BLaER1 treated with 17β-estradiol and CSF1 and Interleukin-3, amounts not matched to agents 10 nM and 100 nM (cell line): ENCODE measurements around the gene AK9.

ENCODE experiments used
- H3K27ac ChIP-seq, 11 experiments: shearing (Covaris generic); formaldehyde crosslinking; 2 replicates each; pipeline ENCODE4 v1.8.1; 2022
- H3K27me3 ChIP-seq, 11 experiments: shearing (Covaris generic); formaldehyde crosslinking; 2 replicates each; pipeline ENCODE4 v1.8.1; 2022
- H3K36me3 ChIP-seq, 11 experiments: shearing (Covaris generic); formaldehyde crosslinking; 2 replicates each; pipeline ENCODE4 v1.8.1; 2022
- H3K4me1 ChIP-seq, 10 experiments: shearing (Covaris generic); formaldehyde crosslinking; 2 replicates each; pipeline ENCODE4 v1.8.1; 2022
- H3K4me2 ChIP-seq, 11 experiments: shearing (Covaris generic); formaldehyde crosslinking; 2 replicates each; pipeline ENCODE4 v1.8.1; 2022
- H3K4me3 ChIP-seq, 10 experiments: shearing (Covaris generic); formaldehyde crosslinking; 2 replicates each; pipeline ENCODE4 v1.8.1; 2022
- H3K9ac ChIP-seq, 11 experiments: shearing (Covaris generic); formaldehyde crosslinking; 2 replicates each; pipeline ENCODE4 v1.8.1; 2022
- H3K9me3 ChIP-seq, 11 experiments: shearing (Covaris generic); formaldehyde crosslinking; replicated peaks in 1 of 11; 2 replicates each; pipeline ENCODE4 v1.8.1; 2022
- H4K20me1 ChIP-seq, 11 experiments: shearing (Covaris generic); formaldehyde crosslinking; 2 replicates each; pipeline ENCODE4 v1.8.1; 2022
- Cebpa-rat ChIP-seq, 11 experiments: shearing (Covaris generic); IDR thresholded peaks; 2 replicates each; pipeline ENCODE4 v1.8.1; 2022

AK9 gene

DNA sequence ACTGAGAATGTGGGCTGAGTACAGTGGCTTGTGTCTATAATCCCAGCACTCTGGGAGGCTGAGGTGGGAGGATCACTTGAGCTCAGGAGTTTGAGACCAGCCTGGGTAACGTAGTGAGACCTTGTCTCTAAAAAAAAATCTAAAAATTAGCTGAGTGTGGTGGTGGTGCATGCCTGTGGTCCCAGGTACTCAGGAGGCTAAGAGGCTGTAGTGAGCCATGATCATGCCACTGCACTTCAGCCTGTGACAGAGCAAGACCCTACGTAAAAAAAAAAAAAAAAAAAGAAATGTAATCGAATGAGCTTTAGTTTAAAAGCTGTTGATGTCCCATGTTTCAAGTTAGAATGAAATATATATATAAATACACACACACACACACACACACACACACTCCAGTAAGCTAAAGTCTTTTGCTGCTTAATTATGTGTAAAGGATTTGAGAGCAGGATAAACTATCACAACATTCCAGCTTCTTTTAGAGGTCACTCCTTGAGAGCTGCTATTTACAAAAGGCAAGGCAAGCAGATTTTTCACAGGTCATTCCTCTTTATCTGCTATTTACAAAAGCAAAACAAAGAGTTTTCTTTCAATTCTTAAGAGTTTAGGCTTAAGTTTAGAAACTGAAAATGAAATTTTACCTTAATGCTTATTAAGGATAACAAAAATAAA lies 230.7 kb downstream of the AK9 start:
- peaks cover 0 to 14% (median 5%) of the 10 kb centered on the region in 11 experiments; a peak in 12 of 22 replicates for H3K9me3 ChIP-seq
- no peak overlapping the region for H3K9ac ChIP-seq
- no peaks in the 10 kb centered on the region for H3K27me3 ChIP-seq
- no peak overlapping the region for H3K4me2 ChIP-seq
- peaks cover 0 to 71% (median 12%) of the 10 kb centered on the region in 11 experiments; a peak in 16 of 22 replicates for H4K20me1 ChIP-seq
- no peak overlapping the region for H3K27ac ChIP-seq
- no peak overlapping the region for H3K4me3 ChIP-seq
- H3K4me1 ChIP-seq: peaks cover 34 to 37% (median 36%) of the 10 kb centered on the region in 10 experiments
- TF ChIP-seq Cebpa-rat (IDR thresholded peaks at IDR 0.05): no peak
- H3K36me3 ChIP-seq: peaks cover 42 to 46% (median 45%) of the 10 kb centered on the region in 11 experiments

DNA sequence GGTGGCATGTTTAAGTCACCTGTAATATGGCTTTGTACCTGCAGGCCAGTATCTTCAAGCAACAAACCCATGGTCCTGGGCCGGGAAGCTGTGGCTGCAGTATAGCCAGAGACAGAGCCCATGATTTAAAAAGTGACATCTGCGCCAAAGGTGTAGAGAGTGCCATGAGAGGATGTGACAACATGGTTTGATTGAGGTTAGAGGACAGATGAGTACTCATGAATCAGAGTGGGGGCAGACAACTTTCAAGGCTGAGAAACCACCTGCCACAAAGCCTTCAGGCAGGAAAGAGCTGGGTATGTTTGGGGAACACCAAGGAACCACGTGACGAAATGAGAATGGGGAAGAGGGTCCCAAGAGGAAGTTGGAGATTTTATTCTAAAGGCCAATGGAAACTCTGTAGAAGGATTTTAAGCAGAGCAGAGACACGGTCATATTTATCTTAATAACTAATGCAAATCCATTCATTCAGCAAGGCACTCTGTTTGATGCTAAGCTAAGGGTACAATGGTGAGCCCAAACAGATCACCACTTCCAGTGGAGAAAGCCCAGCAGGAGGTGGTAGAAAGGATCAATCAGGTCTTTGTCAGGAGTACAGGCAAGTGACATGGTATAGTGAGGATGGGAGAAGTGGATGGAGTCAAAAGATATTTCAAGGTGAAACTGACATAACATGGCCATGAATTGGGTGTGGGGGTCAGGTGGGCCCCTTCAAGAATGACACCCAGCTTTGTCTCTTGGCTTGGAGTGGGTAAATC lies 232.0 kb downstream of the AK9 start:
- no peak for TF ChIP-seq Cebpa-rat (IDR thresholded peaks at IDR 0.05)
- Histone ChIP-seq H3K4me3 (no peak overlapping the region), H4K20me1 (peaks cover 4 to 63% (median 11%) of the 10 kb centered on the region in 11 experiments; a peak in 18 of 22 replicates), H3K4me1 (peaks cover 40 to 42% (median 41%) of the 10 kb centered on the region in 10 experiments), H3K36me3 (peaks cover 29 to 33% (median 31%) of the 10 kb centered on the region in 11 experiments), H3K9ac (no peak overlapping the region), H3K9me3 (peaks cover 0 to 14% (median 5%) of the 10 kb centered on the region in 11 experiments; a peak in 12 of 22 replicates), H3K27ac (peak overlapping the region in 5 of 11 experiments; percentile 13 to 37 (median 32); a peak in 8 of 22 replicates), H3K27me3 (no peaks in the 10 kb centered on the region), H3K4me2 (peak overlapping the region; percentile 52 to 97 (median 93))

DNA sequence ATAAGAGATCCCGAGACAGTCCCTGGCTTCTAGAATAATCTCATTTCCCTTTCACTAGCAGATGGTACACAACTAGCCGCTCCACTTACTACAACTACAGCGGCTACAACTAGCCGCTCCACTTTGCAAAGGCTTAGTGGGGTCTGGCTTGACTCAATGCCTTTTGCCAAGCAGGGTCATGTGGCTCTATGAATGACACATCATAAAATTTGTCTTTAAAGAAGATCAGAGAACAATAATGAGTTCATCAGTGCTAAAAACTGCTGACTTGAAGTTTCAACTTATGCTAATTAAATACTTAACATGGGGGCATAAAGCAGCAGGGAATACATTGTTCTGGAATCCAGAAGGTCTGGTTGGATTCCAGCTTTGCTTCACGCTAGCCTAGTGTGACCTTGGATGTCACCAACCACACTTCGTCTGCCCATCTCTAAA lies 233.4 kb downstream of the AK9 start:
- Histone ChIP-seq H3K4me3 (0 out of 20 replicates have a peak overlapping the region, but pooled peaks of 2 of the 10 experiments have one; percentile 90), H3K27ac (peak overlapping the region in 7 of 11 experiments; percentile 34 to 100 (median 98); a peak in 5 of 22 replicates), H4K20me1 (peaks cover 6 to 65% (median 18%) of the 10 kb centered on the region in 11 experiments; a peak in 18 of 22 replicates), H3K4me2 (peak overlapping the region; percentile 91 to 98 (median 95)), H3K4me1 (peaks cover 54 to 56% (median 55%) of the 10 kb centered on the region in 10 experiments), H3K9me3 (peaks cover 0 to 14% (median 5%) of the 10 kb centered on the region in 11 experiments; a peak in 12 of 22 replicates), H3K9ac (peak overlapping the region in 3 of 11 experiments; percentile 93 to 99 (median 98); a peak in 2 of 22 replicates), H3K27me3 (no peaks in the 10 kb centered on the region), H3K36me3 (peaks cover 18 to 32% (median 30%) of the 10 kb centered on the region in 11 experiments)
- no peak for TF ChIP-seq Cebpa-rat (IDR thresholded peaks at IDR 0.05)

DNA sequence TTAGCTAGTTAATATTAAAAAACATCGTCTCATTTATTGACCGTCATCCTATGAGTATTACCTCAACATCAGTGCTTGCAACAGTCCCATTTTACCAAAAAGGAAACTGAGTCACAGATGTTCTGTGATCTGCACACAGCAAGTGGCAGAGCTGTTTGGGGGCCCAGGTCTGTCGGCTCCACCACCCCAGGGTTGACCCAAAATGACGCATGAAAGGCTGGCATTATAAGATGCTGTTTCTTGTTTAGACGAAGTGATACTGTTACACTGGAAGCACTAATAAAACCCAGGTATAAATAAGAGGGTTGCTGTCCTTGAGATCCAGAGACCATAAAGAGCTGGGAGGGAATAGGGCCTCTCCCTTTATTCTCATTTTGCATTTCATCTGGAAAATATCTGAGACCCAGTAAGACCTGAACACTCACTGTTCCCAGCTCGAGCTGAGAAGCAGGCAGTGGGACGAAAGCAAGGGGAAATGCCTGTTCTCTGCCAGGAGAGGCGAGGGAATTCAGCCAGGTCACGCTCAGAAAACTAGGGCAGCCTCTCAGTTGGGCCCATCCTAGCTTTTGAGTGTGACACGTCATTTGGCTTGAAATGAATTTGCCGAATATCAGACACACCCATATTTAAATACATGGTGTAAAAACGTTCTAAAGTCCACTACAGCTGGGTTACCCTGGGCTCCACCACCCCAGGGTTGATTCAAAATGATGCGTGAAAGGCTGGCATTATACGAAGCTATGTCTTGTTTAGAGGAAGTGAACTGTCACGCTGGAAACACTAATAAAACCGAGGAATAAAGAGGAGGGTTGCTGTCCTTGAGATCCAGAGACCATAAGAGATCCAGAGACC lies 234.1 kb downstream of the AK9 start:
- TF ChIP-seq Cebpa-rat (IDR thresholded peaks at IDR 0.05): no peak
- peak overlapping the region; percentile 67 to 96 (median 85) for H3K4me3 ChIP-seq

DNA sequence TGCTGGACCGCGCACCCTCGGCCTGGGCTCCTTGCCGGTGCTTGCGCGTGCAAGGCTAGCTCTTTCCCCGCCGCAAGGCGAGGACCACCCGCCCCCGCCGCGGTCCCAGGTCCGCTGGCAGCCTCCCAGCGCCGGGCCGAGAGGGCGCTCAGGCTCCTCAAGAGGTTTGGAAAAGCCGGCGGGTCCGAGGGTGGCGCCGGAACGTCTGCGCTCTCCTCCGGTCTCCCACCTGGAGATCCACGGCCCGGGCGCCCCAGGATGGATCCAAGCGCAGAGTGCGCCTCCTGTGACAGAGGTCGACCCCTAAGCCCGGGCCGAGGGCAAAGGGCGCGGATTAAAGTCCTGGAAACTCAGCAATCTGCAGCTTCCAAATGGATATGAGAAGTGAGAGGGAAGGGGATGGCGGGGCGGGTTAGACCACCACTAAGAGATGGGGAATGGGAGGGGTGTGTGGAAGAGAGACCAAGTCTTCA lies 234.9 kb downstream of the AK9 start:
- Histone ChIP-seq H3K4me3 (peak overlapping the region; percentile 67 to 96 (median 85)), H3K4me1 (peaks cover 68 to 70% (median 69%) of the 10 kb centered on the region in 10 experiments), H3K9me3 (peaks cover 0 to 2% (median under 1%) of the 10 kb centered on the region in 11 experiments; a peak in 9 of 22 replicates), H4K20me1 (peaks cover 9 to 68% (median 32%) of the 10 kb centered on the region in 11 experiments; a peak in 17 of 22 replicates), H3K9ac (peak overlapping the region; percentile 82 to 99 (median 97)), H3K36me3 (peaks cover 17 to 32% (median 30%) of the 10 kb centered on the region in 11 experiments), H3K4me2 (peak overlapping the region; percentile 91 to 98 (median 95)), H3K27me3 (no peaks in the 10 kb centered on the region), H3K27ac (peak overlapping the region; percentile 57 to 100 (median 98))
- TF ChIP-seq Cebpa-rat (IDR thresholded peaks at IDR 0.05): no peak

More for the DNA sequence above, 234.1 kb downstream of the AK9 start:
- H3K27me3 ChIP-seq: no peaks in the 10 kb centered on the region
- peak overlapping the region; percentile 82 to 99 (median 97); a peak in 21 of 22 replicates for H3K9ac ChIP-seq
- H3K4me2 ChIP-seq: peak overlapping the region; percentile 91 to 98 (median 95)
- peaks cover 60 to 63% (median 61%) of the 10 kb centered on the region in 10 experiments for H3K4me1 ChIP-seq
- peaks cover 18 to 32% (median 30%) of the 10 kb centered on the region in 11 experiments for H3K36me3 ChIP-seq
- H3K27ac ChIP-seq: peak overlapping the region in 10 of 11 experiments; percentile 77 to 100 (median 98); a peak in 18 of 22 replicates
- H3K9me3 ChIP-seq: peaks cover 0 to 8% (median 5%) of the 10 kb centered on the region in 11 experiments; a peak in 12 of 22 replicates
- peaks cover 9 to 65% (median 25%) of the 10 kb centered on the region in 11 experiments; a peak in 18 of 22 replicates for H4K20me1 ChIP-seq

DNA sequence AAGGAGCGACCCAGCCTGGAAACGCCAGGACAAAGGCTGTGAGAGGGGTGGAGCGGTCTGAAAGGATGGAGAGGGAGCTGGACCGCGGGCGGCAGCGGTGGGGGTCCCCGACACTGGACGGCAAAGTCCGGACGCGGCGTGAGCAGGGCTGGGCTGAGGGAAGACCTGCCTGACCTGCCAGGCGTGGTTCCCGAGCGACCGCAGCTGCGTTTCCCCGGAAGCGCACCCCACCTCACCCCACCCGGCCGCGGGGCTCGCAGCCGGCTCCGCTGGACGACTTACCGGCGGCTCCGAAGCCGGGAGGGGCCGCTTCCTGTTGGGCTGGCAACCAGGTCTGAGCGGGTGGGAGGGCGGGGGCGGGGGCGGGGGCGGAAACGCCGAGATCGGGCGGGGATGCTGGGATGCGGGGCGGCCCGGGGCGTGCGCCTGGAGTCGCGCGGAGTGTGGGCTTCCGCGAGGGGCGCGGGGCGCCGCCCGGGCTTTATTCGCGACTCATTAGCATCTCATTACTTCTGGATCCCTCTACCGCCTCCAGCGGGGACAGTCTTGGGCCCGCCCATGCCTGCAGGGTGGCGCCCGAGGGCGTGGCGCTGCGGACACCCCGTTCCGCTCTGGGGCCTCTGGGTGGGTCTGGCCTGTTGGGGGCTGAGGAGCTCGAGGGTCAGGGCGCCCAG lies 235.4 kb downstream of the AK9 start, which contains the start of gene MICAL1:
Gene MICAL1, minus strand, starts transcription at position 336 of the 674 bp plus-strand sequence. CDS start 1,576 bp downstream, outside the sequence.
- H3K36me3 ChIP-seq: peaks cover 20 to 33% (median 32%) of the 10 kb centered on the region in 11 experiments; a peak in 21 of 22 replicates
- H3K9ac ChIP-seq: peak within 1 kb of the TSS; percentile 88 to 99 (median 97)
- peak within 1 kb of the TSS; percentile 94 to 100 (median 100) for H3K4me2 ChIP-seq
- H3K4me1 ChIP-seq: peaks cover 74 to 76% (median 75%) of the 10 kb centered on the region in 10 experiments
- H3K9me3 ChIP-seq: no peaks in the 10 kb centered on the region
- no peaks in the 10 kb centered on the region for H3K27me3 ChIP-seq
- peak within 1 kb of the TSS; percentile 90 to 100 (median 98) for H3K27ac ChIP-seq
- TF ChIP-seq Cebpa-rat (IDR thresholded peaks at IDR 0.05): no peak
- H4K20me1 ChIP-seq: peaks cover 9 to 72% (median 38%) of the 10 kb centered on the region in 11 experiments; a peak in 18 of 22 replicates
- H3K4me3 ChIP-seq: peak within 1 kb of the TSS; percentile 67 to 96 (median 85)
